ENCODE data around the gene MLX.

- TF ChIP-seq CTCF (IDR thresholded peaks at IDR 0.05; ENCODE audit: insufficient read depth, low read length, poor library complexity, severe bottlenecking) (no peak), EZH2phosphoT487 (conservative IDR thresholded peaks at IDR 0.05; ENCODE audit: low read length) (no peak)
These were observed 35.2 kb upstream of the MLX start for GRCh38 chr17:42531455-42532354.

Measured in SU-DHL-6 (cell line).